Kidney capillary endothelial cell (primary cell): ENCODE data around the gene CEP295NL.
"Not testable (repeated sequence)": the region's sequence is repeated elsewhere in the genome, so short reads cannot be mapped to it uniquely, and the experiment has no call there.

Source experiments
- DNase-seq: peaks from one replicate; pipeline ENCODE4 v3.0.0-alpha.2; 2018; ENCODE audit warnings: low spot score

The CEP295NL gene

GRCh38 chr17:78905116-78905515, 2.1 kb upstream of the CEP295NL start:
- DNase-seq = no peak

- DNase-seq = no peak
These were observed 1.4 kb upstream of the CEP295NL start for GRCh38 chr17:78904371-78904770.

GRCh38 chr17:78902231-78902630, 770 bp downstream of the CEP295NL start:
- DNase-seq = not testable (repeated sequence)

- DNase-seq = no peak
These were observed 1.2 kb downstream of the CEP295NL start for GRCh38 chr17:78901806-78902205.

- no peak for DNase-seq
These were observed 2.2 kb downstream of the CEP295NL start for GRCh38 chr17:78900816-78901215.

- DNase-seq = no peak
These were observed 3.4 kb downstream of the CEP295NL start for GRCh38 chr17:78899361-78900260.

GRCh38 chr17:78898947-78899346, 4.1 kb downstream of the CEP295NL start:
- no peak for DNase-seq

- no peak for DNase-seq
These were observed 4.7 kb downstream of the CEP295NL start for GRCh38 chr17:78898075-78898836.

- no peak for DNase-seq
These were observed 5.3 kb downstream of the CEP295NL start for GRCh38 chr17:78897664-78898047.

GRCh38 chr17:78896834-78897663, 6.0 kb downstream of the CEP295NL start:
- no peak for DNase-seq

- no peak for DNase-seq
These were observed 6.7 kb downstream of the CEP295NL start for GRCh38 chr17:78896091-78896833.

GRCh38 chr17:78895322-78895721, 7.7 kb downstream of the CEP295NL start:
- no peak for DNase-seq

- no peak for DNase-seq
These were observed 9.3 kb downstream of the CEP295NL start for GRCh38 chr17:78893684-78894083.

- DNase-seq = no peak
These were observed 10.0 kb downstream of the CEP295NL start for GRCh38 chr17:78892936-78893379.

GRCh38 chr17:78892520-78892919, 10.5 kb downstream of the CEP295NL start:
- DNase-seq = no peak

GRCh38 chr17:78892062-78892456, 10.9 kb downstream of the CEP295NL start:
- DNase-seq = no peak

- no peak for DNase-seq
These were observed 11.5 kb downstream of the CEP295NL start for GRCh38 chr17:78891406-78892061.

GRCh38 chr17:78890498-78890897, 12.5 kb downstream of the CEP295NL start:
- no peak for DNase-seq

- not testable (repeated sequence) for DNase-seq
These were observed 12.9 kb downstream of the CEP295NL start for GRCh38 chr17:78890096-78890495.

GRCh38 chr17:78889531-78889930, 13.5 kb downstream of the CEP295NL start:
- DNase-seq = no peak

- DNase-seq = no peak
These were observed 14.0 kb downstream of the CEP295NL start for GRCh38 chr17:78888941-78889518.
